HG03097 (cell line): ENCODE data around the gene RBBP7.

Experiments used
- ATAC-seq: cut with Tn5 transposase; IDR thresholded peaks from one replicate; pipeline ENCODE4 v1.9.1; 2021; ENCODE audit not compliant: unreplicated experiment, low FRiP score

RBBP7 gene

DNA sequence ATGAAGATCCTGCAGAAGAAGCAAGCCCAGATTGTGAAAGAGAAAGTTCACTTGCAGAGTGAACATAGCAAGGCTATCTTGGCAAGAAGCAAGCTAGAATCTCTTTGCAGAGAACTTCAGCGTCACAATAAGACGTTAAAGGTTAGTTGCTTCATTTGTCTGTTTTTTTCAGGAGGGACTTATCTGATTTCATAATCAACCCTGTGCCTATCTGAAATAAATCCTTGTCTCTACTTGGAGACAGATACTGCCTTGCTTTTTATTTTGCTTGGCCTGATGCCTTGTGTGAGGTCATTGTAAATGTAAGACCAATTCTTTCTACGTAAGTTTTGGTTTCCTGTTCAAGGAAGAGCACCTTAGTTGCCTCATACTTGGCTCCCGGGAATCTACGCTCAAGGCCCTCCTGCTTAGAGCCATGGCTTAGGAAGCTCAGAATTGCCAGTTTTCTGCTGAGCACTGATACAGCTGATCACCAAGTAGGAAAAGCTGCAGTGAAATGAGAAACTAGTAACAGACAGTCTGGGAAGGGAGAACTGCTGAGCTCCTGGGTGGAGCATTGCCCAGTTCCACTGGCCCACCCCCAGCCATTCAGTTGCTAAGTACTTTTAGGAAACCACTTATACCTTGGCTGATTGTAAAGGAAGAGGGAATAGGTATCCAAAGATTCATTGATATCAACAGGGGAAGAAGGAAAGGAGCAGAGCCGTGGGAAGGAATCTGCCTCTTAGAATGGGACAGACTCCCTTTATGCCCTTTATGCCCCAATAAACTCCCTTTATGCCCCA lies 41.8 kb downstream of the RBBP7 start:
- no peak for ATAC-seq

DNA sequence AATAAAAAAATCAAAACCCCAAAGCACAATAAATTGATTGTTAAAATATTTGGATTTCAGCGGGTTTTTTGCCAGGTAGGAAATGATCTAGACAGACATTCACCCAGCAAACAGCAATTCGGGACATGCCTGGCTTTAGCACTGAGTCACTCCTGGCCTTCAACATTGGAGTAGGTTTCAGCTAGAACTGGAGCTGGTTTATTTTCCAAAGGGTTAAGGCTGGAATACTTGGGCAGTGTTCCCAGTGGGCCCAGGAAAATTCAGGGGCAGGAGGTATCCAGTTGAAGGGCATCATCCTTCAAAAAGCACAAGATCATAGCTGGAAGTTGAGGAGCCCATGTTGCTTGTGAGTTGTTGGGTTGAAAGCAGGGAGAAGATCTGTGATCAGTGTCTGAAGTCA lies 42.9 kb downstream of the RBBP7 start:
- ATAC-seq: no peak

GRCh38 chrX:16826207-16826606 lies 44.0 kb downstream of the RBBP7 start:
- no peak for ATAC-seq

GRCh38 chrX:16825264-16826035 lies 44.7 kb downstream of the RBBP7 start:
- no peak for ATAC-seq

DNA sequence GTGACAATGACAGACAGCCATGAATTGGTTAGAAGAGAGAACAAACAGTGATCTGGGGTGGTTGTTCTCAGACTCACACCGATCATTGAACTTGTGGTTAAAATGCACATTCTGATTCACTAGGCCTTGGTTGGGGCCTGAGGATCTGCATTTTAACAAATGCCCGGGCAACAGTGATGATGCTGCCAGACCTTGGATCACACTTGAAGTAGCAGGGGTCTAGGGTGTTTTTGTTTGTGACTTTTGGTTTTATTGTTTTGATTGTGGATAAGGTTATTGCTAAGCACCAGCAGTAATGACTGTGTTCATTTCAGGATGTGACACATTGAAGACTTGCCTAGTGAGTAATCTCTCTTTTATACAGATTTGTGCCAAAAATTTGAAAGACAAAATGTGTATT lies 47.4 kb downstream of the RBBP7 start:
- ATAC-seq: no peak

DNA sequence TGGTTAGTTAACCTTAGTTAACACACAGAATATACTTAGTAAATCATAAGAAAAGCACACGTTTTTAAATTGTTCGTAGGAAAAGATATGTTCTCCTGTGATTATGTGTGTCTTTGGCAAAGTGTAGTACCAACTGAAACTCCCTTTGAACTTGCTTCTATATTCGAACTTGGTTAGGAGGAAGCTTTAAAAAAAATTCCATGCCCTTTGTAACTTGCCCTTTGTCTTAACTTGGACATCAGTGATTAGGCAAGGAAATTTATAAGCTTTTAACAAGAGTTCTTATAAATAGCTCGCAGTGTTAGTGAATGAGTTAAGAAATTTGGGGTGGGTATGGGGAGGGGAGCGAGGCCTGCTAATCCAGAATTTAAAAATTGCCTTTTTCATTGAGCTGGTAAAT lies 50.5 kb downstream of the RBBP7 start:
- no peak for ATAC-seq

- ATAC-seq: no peak
These were observed 55.6 kb downstream of the RBBP7 start for GRCh38 chrX:16814597-16814996.

DNA sequence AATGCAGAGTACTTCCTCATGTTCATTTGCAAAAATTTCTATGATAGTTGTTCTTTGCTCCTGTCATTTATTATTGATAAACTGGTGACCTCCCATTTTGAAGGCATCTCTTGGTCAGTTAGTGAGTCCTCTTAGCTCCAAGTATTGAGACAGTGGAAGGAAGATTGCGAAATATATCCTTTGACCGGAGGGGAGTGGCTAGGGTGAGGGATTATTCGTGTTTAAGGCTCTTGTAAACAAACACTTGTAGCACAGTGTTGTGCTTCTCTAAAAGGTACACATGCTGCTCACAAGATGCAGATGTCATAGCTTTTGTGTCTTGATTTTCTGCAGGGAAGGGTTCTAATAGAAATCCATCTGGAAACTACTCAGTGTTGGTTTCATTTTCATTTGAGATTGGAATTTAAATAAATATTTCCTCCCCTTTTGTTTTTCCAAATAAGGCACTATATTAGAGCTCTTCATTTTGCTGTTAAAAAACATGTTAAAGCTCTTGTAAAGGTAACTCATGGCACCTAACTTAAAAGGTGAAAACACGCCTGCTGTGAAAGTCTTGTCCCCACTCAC lies 62.1 kb downstream of the RBBP7 start:
- ATAC-seq: no peak

DNA sequence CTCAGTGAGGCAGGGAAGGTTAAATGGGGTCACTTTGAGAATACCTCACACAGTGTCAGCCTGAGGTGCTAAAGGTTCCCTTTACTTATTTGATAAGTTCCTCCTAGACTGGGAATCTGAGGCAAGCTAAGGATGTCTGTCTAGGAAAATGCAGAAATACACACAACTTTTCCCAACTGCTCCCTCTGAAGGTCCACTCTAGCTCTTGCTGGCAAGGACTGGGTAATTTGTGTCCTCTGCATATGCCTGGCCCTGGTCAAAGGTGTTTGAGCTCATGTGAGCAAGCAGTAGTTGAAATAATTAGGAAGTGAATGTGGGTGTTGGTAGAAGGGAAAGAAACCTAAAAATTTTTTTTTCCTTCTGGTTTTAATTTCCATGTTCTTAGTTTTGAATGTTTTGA lies 62.6 kb downstream of the RBBP7 start:
- no peak for ATAC-seq

GRCh38 chrX:16804923-16805464 lies 65.2 kb downstream of the RBBP7 start:
- no peak for ATAC-seq

GRCh38 chrX:16797841-16798240 lies 72.3 kb downstream of the RBBP7 start:
- ATAC-seq: no peak

DNA sequence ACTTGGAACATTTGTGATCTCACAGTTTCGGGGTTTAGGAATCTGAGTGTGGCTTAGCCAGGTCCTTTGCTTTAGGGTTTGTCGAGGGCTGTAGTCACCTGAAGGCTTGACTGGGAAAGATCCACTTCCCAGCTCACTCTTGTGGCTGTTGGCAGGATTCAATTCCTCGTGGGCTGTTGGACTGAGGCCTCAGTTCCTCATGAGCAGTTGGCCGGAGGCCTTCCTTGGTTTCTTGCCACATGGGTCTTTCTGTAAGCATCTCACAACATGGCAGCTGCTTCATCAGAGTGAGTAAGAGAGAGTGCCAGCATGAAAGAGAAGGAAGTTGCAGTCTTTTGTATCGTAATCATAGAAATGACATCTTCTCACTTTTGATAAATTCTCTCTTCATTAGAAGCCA lies 72.8 kb downstream of the RBBP7 start:
- ATAC-seq: no peak

DNA sequence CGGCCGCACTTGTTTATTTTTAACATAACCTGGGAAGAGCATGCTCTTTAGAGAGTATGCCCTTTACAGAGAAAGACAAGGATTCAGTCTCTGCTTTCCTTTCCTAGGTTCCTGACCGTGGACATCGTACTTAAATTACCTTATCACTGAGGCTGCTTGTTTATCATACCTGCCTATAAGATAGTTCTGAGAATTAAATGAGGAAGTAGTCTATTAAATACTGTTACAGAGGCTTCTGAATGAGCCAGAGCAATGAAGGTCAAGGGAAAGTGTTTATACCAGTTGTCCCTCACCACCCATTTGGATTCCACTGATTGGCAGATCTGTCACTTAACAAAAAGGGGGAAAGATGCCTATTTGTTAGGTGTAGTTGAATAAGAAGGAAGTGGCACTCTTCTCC lies 73.9 kb downstream of the RBBP7 start:
- no peak for ATAC-seq
